GM18508 (cell line): ENCODE data around the gene UBE2C.
"Not testable (repeated sequence)": the region's sequence is repeated elsewhere in the genome, so short reads cannot be mapped to it uniquely, and the experiment has no call there.

Experiments
- ATAC-seq: cut with Tn5 transposase; IDR thresholded peaks from one replicate; pipeline ENCODE4 v1.9.1; 2021; ENCODE audit warnings: moderate number of reproducible peaks; ENCODE audit not compliant: insufficient read depth, unreplicated experiment

UBE2C gene

DNA sequence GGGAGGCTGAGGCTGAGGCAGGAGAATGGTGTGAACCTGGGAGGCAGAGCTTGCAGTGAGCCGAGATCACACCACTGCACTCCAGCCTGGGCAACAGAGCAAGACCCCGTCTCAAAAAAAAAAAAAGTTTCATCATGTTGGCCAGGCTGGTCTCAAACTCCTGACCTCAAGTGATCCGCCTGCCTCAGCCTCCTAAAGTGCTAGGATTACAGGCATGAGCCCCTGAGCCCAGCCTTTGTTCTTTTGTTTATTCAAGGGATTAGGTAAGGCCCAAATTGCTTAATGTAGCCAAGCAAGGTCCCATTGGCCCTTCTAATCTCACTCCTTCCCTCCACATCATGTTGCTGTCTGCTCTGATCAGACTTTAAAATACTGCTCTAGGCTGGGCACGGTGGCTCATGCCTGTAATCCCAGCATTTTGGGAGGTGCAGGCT is 17.2 kb downstream of the UBE2C start:
- ATAC-seq: not testable (repeated sequence)

DNA sequence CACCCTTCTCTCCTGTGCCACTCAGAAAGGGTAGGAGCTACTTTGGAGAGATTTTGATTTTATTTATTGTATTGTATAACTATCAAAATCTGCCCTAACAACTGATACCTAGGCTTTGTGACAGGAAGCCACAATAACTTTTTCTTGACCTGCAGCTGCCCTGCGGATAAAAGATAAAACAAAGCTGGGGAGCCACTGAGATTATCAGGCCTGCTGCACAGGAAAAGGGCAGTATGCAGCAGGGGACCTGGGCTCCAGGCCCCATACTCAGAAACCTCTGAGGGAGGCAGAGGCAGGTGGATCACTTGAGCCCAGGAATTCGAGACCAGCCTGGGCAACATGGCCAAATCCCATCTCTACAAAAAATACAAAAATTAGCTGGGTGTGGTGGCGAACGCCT is 20.2 kb downstream of the UBE2C start:
- ATAC-seq: no peak

DNA sequence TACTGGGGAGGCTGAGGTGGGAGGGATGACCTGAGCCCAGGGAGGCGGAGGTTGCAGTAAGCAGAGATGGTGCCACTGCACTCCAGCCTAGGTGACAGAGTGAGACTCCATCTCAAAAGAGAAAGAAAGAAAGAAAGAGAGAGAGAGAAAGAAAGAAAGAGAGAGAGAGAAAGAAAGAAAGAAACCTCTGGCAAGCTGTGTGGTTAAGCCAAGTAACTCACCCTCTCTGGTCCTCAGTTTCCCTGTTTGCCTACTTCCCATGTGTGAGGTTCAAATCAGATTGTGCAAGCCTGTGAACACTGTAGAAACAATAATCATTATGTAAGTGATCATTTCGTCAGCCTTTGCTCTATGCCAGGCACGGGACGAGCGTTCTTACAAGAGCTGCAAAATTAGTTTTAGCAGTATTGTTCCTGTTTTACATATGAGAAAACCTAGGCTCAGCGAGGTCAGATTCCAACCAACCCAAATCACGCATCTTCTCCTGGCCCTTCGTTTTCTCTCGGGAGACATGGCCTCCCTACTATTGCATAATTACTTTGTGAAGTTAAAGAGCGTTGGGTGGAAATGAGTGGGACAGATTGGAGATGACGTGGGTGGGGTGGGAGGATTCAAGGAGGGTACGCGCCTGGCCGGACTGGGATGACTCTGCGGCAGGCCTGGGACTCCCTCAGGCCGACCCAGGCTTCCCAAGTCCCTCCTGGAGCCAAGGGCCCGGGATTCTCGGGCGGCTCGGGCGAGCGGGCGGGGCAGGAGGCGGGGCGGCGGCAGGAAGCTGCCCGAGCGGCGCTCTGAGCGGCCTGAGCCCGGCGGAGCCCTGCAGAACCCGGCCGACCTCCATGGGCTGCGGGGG is 20.8 kb downstream of the UBE2C start, which contains the start of gene SNX21:
SNX21 (plus strand) TSS at position 770 of the 853 bp plus-strand sequence. CDS start 121 bp downstream, outside the sequence.
- no peak for ATAC-seq

DNA sequence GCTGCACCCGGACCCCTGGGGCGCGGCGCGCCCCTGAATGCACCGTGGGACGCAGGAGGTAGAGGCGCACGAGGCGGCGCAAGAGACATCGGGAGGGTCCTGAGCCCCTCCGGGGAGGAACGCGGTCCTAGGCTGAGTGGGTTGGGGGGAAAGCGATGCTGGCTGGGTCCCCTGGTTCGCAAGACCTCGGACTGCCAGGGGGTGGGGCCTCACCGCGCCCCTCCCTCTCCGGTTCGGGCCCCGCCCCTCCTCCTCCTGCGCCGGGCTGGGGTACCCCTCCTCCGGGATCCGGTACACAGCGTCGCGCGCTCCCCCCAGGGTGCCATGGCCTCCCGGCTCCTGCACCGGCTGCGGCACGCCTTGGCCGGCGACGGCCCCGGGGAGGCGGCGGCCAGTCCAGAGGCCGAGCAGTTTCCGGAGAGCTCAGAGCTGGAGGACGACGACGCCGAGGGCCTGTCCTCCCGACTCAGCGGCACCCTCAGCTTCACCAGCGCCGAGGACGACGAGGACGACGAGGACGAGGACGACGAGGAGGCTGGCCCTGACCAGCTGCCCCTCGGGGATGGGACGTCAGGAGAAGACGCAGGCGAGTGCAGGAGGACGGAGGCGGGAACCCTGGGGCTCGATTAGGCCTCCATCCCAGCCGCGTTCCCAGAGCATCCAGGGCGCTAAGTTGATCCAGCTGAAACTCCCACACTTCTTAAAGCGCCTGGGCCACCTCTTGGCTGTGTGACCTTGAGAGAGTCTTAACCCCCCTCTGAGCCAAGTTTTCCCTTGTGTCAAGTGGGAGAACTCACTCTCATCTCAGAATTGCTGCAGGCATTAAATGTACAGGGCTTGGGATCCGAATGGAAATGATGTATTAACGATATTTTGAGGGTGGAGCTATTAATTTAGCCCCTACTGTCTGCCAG is 21.7 kb downstream of the UBE2C start:
- no peak for ATAC-seq

DNA sequence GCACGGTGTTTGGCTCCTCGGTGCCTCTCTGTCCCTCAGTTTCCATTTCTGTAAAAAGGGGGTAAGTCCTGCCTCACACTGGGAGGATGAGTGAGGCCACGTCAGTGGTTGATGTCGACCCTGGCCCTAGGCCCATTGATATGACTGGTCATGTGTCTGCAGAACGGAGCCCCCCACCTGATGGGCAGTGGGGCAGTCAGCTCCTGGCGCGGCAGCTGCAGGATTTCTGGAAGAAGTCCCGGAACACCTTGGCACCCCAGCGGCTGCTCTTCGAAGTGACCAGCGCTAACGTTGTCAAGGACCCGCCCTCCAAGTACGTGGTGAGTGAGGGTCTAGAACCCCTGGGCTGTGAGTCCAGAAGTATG is 22.3 kb downstream of the UBE2C start:
- no peak for ATAC-seq

DNA sequence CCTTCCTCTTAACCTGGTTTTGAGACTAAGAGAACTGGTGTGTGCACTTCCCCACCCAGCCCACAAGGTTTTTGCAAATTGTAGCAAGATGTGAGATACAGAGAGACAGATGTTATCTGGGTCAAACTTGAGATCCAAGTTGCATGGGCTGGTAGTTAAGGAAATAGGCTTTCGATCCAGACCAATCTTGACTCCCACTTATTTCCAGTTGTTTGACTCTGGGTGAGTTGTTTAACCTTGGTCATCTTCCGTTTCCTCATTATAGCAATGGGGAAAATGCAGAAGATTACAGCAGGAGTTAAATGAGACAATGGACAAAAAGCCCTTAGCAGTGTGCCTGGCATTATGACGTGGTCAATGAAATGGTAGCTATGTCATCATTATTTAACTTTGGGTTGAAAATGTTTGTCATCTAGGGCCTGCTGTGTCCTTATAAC is 22.9 kb downstream of the UBE2C start:
- no peak for ATAC-seq

DNA sequence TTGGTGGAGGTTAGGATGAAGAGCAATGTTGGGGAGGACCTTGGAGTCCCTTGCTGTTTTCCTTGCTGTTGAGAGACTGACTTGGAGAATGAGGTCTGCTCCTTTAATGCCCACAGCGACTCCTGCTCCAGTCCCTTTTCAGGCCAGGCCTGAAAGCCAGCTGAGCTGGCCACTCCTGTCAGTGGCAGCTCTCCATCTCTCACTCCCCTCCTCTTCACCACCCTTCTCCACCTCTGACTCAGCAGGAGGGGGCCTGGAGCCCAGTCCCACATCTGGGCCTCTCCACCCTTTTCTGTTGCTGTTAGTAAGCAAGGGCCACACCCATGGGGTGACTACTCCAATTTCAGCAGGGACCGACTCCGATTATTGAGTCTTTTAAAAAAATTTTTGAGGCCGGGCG is 23.4 kb downstream of the UBE2C start:
- no peak for ATAC-seq

DNA sequence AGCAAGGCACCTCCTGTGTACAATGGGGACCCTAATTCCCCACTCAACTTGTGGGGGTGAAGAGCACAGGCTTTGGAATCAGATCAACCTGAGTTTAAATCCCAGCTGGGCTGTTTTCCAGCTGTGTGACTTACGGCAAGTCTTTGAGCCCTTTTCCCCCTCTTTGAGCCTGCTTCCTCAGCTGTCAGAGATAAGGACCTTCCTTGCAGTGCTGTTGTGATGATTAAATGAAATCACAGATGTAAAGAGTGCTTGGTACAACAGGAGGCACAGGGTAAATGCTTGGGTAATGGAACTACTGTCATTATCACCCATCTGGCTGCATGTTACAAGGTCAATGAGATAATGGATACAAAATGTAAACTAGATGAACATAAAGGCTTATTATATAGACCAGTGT is 24.4 kb downstream of the UBE2C start:
- no peak for ATAC-seq

DNA sequence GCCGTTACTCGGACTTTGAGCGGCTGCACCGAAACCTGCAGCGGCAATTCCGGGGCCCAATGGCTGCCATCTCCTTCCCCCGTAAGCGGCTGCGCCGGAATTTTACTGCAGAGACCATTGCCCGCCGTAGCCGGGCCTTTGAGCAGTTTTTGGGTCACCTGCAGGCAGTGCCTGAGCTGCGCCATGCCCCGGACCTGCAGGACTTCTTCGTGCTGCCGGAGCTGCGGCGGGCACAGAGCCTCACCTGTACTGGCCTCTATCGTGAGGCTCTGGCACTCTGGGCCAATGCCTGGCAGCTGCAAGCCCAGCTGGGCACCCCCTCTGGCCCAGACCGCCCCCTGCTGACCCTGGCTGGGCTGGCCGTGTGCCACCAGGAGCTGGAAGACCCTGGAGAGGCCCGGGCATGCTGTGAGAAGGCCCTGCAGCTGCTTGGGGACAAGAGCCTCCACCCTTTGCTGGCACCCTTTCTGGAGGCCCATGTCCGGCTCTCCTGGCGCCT is 28.3 kb downstream of the UBE2C start:
- no peak for ATAC-seq

DNA sequence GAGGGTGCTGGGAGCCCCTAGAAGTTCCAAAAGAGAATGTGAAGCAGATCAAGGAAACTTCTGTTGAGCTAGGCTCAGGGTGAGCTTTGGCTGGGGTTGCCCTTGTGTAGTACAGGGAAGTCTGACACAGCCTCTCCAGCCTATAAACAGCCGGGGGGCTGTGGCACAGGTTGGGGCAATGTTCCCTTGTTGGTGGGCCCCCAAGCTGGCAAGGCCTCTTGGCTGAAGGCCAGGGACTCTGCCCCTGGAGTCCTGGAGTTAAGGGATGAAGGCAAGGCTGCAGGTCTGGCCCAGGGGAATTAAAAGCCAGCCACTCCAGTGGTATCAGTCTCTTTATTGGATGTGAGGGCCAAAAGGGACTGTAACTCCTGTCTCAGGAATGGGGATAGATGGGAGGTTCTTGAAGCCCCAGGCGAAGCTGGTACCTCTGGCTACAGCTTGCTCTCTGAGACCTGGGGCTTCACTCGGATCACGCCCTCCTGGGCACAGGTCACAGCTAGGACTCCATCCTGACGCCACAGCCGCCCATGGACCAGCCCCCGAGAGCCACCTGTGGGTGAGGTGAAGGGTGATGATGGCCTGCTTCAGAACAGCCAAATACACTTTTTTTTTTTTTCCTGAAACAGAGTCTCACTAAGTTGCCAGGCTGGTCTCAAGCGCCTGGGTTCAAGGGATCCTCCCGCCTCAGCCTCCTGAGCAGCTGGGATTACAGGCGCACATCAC is 29.1 kb downstream of the UBE2C start:
- ATAC-seq: no peak

DNA sequence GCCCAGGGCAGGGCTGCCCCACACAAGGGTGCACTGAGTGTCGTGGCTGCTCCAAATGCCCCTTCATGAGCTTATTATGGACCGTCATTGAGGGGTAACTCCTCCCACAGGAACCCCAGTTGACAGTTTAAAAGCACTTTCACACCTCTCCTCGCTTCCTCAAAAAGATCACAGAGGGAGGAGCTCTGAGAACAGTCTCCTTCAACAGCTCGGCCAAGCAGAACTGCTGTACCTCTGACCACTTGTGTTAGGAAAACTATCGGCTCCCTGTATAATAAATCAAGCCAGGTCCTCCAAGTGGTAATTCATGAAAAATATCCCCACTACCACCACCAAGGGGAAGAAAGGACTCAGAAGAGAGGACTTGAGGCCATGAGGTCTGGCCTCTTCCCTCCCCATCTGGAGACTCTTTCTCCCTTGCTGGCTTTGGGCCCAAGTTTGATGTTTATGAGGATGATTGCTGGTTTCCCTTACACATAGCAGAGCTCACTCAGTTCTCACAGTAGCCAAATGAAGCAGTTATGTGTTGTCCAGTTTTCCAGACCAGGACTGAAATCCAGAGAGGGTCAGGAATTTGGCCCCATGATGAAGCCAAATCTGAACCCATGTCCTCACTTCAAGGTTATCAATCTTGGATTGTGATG is 29.8 kb downstream of the UBE2C start:
- no peak for ATAC-seq

DNA sequence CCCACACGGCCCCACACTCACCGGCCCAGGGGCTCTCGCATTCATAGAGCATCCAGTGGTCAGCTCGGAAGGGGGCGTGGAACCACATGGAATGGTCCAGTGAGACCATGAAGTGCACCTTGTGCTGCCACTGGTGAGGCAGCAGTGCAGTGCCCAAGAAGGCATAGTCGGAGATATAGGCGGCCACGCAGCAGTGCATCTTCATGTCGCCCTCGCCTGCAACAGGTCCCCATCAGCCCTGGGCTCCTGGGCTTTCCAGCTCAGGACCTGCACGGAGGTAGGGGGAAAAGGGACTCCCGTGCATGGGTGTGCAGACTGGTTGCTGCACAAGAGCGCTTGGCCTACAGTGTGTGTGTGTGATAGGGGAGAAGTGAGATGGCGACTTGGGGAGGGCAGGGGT is 31.1 kb downstream of the UBE2C start:
- no peak for ATAC-seq

DNA sequence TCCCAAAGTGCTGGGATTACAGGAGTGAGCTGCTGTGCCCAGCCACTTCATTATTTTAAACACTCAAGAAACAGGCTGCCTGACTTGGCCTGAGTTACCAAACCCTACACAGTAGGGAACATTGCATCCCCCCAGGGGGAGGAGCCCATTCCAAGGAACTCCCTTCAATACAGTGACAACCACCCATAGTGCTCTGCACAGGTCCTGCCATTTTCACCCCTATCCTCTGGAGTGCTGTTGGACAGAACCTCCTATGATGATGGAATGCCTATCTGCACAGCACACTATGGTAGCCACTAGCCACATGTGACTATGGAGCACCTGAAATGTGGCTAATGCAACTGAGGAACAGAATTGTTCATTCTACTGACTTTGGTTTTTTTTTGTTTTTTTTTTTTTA is 33.0 kb downstream of the UBE2C start:
- no peak for ATAC-seq

DNA sequence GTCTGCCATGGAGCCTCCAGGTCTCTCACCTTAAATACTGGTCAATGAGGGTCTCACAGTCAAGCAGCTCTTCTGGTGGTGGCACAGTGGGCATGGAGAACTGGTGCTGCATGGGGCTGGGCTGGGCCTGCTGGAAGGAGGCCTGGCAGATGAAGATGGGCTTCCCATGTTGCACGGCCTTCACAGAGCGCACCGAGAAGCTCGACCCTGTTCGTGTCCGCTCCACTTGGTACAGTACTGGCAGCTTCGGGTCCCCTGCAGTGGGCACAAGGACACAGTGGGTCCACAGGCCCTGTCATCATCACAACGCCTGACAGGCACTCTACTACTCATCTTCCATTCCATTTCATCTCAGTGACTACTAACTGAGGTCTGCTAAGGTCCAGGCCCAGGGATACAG is 36.0 kb downstream of the UBE2C start:
- ATAC-seq: no peak

DNA sequence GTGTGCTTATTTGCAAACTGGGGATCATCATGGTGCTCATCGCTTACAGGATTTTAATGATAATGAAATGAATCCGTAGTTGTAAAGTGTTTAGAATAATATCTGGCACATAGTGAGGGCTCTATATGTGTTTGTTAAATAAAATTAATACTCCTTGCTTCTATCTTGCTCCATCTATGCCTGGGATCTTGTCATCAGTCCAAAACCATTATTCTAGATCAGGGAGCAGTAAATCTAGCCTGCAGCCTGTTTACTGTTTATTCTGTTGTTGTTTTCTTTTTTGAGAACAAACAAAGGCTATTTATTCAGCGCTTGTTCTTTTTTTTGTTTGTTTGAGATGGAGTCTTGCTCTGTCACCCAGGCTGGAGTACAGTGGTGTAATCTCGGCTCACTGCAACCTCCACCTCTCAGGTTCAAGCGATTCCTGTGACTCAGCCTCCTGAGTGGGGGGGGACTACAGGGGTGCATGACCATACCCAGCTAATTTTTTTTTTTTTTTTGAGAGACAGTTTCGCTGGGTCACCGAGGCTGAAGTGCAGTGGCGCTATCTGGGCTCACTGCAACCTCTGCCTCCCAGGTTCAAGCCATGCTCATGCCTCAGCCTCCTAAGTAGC is 36.6 kb downstream of the UBE2C start:
- no peak for ATAC-seq

DNA sequence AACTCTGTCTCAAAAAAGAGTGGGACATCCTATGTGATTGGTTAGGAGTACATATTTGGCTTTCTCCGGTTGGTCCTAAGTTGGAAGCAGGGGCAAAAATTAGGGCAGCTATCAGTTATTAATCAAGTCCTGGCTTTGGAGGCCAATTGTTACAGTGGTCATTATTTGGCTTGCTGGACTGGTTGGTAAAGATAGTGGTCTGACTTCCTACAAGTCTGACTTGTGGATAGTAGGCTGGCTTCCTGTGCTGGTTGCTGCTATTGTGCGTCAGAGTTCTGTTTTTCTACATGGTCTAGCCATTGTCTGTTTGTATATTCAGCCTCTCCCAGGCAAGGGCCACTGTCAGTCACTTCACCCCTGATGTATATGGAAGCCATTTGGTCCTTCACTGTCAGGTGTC is 37.8 kb downstream of the UBE2C start:
- no peak for ATAC-seq

DNA sequence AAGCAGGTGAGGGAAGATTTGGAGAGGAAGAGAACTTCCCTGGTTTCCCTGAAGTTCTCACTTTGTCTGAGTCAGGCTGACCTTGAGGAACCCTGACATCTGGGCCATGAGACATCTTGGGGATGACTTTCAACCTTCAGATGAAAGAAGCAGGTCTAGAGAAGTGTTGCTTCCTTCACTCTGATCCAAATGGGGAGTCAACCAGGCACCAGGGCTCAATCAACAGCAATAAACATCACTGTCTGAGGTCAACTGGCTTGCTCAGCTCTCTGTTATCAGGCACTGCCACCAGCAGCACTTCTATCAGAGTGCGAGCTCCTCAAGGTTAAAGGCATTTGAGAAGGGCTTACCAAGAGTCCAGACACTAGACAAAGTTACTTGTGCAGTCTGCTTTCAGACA is 38.5 kb downstream of the UBE2C start:
- no peak for ATAC-seq

DNA sequence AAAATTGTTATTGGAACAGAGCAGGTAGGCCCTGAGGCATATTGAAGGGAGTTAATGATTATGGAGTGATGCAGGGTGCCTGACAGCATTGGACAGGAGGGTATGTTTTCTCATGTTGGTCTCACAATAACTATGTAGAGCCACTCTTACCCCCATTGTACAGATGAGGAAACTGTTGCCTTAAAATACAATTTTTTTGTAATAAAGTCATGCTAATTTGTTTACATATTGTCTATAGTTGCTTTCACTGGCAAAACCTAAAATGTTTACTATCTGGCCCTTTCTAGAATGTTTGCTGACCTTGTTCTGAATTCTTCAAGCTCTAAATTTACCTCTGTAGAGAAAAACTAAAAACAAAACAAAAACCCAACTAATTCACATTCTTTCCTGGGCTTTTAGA is 39.1 kb downstream of the UBE2C start:
- ATAC-seq: no peak

DNA sequence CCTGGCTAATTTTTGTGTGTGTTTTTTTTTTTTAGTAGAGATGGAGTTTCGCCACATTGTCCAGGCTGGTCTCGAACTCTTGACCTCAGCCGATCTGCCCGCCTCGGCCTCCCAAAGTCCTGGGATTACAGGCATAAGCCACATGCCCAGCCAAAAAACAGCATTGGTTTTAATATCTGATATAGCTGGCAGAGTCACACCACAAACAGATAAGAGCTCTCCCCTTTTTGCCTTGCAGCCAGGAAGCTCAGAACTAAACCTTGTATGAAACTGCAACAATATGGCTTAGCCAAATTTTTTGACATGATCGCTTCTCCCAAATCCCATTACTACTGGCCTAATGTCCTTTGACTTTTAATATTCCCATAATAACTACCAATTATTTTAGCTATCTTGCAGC is 39.9 kb downstream of the UBE2C start:
- no peak for ATAC-seq

DNA sequence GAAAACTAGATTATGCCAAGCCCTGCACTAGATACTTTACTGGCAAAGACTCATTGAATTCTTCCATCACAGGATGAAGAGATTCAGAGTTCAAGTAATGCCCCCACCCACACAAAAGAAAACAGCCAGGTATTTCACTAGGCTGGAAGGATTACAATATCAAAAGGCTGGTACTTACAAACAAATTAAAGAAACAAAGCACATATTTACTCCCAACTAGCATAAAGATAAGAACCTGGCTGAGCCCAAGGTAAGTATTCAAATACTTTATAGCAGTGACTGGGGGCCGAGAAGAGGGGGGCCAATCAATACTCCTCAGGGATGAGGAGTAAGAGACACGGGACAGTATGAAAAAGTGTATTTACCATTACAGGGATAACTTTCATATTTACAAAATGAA is 41.0 kb downstream of the UBE2C start:
- ATAC-seq: no peak
